HG03558 (cell line): ENCODE measurements around the gene AMN.
"Not testable (repeated sequence)": the region's sequence is repeated elsewhere in the genome, so short reads cannot be mapped to it uniquely, and the experiment has no call there.

Experiments used
- ATAC-seq: cut with Tn5 transposase; IDR thresholded peaks from one replicate; pipeline ENCODE4 v1.9.1; 2021; ENCODE audit warnings: moderate number of reproducible peaks; ENCODE audit not compliant: unreplicated experiment; ENCODE audit errors: extremely low read depth

The AMN gene

DNA sequence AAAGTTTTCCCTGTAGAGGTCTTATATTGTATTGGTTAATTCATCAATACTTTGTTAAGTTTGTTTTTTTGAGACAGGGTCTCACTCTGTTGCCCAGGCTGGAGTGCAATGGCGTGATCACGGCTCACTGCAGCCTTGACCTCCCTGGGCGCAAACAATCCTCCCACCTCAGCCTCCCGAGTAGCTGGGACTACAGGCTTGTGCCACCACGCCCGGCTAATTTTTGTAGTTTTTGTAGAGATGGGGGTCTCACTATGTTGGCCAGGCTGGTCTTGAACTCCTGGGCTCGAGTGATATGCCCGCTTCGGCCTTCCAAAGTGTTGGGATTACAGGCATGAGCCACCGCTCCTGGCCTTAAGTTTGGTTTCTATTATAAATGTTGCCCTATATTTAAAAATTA is 4.4 kb downstream of the AMN start:
- ATAC-seq = not testable (repeated sequence)

DNA sequence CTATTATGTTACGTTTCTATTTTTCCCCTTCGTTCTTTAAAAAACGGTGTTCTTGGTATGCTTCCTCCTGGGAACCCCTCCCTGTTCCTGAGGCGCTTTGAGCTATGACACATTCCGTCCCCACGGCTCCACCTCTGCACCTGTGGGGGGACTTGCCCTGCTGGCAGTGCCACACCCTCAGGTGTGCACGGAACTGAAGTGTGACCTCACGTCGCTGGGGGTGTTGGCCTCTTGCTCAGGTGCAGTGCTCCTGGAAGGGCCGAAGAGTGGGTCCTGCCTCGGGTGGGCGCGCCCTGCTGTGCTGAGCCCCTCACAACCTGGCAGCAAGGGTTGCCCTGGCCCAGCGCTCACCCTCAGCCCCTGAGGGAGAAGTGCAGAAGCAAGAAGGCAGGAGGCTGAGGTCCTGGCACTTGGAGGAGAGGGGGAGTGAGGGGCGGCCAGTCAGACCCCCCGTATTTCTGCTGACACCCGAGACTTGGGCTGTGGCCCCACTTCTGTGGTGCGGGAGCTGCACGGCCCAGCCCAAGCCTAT is 4.9 kb downstream of the AMN start:
- no peak for ATAC-seq

DNA sequence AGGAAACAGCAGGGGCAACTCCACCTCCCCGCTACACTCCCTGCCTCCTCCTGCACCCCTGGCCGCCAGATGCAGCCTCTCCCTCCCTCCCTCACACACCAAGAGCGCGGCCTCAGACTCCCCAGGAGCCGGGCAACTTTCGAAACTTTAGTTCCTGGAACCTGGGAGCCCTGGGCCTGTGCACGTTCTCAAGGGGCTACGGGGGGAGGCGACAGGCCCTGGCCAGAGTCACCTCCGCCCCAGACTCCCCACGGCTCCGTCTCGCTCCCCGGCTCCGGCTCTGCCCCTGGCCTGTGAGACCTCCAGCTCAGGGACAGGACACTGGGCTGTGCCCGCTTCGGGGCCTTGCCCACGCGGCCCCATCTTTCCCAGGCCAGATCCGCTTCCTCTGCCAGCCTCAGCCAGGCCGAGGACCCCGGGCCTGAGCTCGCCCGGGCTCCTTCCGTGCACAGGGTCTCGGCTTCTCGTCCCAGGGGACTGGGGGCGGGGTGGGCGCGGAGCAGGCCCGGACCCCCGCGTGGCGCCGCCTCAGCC is 5.5 kb downstream of the AMN start:
- ATAC-seq = no peak

DNA sequence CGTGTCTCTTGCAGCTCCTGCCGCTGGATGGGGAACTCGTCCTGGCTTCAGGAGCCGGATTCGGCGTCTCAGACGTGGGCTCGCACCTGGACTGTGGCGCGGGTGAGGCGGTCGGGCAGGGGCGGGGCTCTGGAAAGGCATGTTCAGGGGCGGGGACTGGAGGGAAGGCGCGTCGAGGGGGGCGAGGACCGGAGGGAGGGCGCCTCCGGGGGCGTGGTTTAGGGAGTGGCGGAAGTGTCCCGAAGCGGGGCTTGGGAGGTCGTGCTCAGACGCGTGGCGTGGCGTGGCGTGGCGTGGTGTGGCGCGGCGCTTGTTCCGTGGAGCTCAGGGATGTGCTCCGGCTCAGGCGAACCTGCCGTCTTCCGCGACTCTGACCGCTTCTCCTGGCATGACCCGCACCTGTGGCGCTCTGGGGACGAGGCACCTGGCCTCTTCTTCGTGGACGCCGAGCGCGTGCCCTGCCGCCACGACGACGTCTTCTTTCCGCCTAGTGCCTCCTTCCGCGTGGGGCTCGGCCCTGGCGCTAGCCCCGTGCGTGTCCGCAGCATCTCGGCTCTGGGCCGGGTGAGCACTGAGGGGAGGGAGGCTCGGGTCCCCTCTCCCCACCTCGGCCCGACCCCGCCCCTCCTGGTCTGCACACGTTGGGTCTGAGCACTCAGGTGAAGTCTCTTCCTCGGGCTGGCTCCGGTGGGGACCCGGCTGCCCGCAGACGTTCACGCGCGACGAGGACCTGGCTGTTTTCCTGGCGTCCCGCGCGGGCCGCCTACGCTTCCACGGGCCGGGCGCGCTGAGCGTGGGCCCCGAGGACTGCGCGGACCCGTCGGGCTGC is 6.2 kb downstream of the AMN start:
- ATAC-seq = no peak

DNA sequence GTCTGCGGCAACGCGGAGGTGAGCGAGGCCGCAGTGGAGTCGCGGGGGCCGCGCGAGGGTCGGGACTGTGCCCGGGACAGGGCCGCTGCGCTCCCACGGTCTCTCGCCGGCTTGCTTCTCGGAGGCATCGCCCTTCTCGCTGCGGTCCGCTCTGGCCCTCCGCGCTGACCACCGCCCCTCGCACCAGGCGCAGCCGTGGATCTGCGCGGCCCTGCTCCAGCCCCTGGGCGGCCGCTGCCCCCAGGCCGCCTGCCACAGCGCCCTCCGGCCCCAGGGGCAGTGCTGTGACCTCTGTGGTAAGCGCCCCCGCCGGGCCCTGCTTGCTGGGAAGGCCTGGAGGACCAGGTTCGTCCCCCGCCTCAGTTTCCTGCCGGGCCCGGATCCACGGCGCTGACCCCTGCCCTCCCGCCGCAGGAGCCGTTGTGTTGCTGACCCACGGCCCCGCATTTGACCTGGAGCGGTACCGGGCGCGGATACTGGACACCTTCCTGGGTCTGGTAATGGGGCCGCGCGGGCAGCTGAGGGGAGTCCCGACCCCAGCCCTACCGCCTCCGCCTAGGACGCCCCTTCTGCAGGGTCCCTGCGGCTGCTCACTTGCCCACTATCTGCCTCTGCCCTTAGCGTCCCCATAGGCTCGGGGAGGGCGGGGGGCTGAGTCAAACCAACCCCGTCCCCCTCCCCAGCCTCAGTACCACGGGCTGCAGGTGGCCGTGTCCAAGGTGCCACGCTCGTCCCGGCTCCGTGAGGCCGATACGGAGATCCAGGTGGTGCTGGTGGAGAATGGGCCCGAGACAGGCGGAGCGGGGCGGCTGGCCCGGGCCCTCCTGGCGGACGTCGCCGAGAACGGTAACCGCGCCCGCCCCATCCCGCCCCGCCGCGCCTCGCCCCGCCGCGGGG is 7.0 kb downstream of the AMN start:
- ATAC-seq = no peak

DNA sequence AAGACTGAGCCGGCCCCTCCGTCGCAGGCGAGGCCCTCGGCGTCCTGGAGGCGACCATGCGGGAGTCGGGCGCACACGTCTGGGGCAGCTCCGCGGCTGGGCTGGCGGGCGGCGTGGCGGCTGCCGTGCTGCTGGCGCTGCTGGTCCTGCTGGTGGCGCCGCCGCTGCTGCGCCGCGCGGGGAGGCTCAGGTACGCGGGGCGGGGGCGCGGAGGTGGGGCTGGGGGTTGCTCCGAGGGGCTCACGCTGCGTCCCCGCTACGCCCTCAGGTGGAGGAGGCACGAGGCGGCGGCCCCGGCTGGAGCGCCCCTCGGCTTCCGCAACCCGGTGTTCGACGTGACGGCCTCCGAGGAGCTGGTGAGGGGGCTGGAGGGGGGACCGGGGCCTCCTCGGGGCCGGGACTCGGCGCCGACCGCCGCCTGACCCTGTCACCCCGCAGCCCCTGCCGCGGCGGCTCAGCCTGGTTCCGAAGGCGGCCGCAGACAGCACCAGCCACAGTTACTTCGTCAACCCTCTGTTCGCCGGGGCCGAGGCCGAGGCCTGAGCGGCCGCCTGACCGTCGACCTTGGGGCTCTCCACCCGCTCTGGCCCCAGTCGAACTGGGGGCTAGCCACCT is 7.8 kb downstream of the AMN start:
- no peak for ATAC-seq

DNA sequence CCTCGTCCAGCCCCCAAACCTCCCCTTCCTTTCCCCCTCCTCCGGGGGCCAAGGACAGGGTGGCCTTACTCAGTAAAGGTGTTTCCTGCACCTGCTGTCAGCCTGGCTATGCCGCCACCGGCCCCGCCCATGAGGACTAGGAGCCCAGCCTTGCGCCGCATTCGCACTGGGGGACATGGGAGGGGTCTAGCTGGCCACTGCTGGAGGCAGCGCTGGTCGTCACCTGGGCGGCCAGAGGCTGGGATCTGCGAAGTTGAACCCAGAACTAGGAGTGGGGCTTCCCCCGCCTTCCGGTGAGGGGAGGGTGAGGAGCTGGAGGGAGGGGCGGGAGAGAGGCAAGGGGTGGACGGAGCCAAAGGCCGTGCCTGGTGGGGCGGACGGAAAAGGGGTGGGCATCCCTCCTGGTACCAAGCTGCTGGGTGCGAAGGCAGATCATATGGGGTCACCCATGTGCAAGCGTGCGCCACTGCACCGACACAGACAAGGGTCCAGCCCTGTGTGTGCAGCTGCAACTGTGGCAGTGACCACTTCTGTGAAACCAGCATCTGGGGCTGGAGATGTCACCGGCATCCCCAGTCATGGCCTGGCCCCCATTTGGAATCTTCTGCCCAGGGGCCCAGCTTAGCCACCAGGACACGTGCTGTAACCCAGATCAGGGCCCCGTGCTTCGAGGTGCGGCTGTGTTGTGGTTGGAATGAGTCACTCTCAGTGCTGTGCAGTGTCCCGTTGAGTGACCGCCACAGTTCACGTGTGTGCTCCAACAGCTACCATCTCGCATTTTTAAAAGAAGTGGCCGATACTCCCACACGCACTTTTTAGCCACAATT is 8.5 kb downstream of the AMN start:
- ATAC-seq = no peak

DNA sequence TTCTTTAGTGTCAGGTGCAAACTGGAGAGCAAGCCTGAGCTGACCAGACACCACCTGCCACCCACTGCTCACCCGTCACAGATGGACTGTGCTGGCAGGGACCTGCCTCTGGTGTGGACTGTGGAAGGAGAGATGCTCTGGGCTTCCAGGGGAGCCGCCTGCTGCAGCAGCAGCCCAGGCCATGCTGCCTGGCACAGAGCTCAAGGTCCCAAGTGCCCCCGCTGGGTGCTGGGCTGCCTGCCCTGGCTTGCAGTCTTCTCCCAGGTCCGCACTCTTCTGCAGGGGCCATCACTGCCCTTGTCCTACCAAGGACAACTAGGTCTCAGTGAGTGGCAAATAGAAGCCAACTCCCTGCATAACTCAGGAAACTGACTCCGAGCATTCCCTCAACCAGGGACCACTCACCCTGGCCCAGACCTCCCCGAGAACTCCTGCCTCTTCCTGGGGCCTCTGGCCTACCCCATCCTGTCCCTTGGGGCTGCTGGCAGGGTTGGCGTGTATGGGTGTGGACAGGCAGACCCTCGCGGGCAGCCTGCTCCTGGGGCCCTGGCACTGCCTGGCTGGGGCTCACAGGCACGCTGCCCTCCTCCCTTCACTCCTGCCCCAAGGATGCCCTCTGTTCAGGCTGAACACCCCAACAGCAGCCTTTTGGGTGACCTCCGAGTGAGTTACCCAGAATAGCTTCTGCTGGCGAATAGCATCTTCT is 9.3 kb downstream of the AMN start:
- no peak for ATAC-seq

DNA sequence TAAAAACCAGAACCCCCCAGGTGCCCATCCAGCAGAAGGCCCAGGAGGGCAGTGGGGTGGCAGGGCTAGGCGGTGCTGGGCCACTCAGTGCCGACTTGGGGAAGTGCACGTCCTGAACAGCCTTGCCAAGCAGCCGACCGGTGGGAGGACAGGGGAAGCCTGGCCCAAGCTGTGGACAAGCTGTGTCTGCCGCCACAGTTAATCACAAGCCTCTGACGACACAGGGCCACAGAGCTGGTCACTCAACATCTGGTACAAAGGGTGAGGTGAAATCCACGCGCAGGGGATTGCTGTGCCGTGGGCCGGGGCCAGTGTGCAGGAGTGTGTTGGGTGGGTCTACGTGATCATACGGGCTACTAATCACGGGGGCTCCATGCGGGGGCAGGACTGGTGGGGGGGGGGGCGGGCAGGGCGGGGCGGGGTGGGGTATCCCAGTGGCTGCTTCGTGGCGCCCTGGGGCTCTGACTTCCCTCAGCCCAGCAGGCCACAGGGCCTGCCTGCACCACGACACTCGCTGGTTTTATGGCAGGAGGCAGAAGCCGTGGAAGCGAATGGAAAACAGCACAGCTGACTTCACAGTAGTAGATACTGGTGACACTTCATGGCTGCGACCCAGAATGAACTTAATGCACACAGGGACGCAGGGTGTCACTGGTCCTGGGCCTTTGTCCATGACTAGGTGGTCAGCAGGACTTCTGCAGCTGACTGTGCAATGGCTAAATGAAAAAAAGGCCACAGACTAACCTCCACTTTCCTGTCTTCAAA is 10.2 kb downstream of the AMN start:
- no peak for ATAC-seq

DNA sequence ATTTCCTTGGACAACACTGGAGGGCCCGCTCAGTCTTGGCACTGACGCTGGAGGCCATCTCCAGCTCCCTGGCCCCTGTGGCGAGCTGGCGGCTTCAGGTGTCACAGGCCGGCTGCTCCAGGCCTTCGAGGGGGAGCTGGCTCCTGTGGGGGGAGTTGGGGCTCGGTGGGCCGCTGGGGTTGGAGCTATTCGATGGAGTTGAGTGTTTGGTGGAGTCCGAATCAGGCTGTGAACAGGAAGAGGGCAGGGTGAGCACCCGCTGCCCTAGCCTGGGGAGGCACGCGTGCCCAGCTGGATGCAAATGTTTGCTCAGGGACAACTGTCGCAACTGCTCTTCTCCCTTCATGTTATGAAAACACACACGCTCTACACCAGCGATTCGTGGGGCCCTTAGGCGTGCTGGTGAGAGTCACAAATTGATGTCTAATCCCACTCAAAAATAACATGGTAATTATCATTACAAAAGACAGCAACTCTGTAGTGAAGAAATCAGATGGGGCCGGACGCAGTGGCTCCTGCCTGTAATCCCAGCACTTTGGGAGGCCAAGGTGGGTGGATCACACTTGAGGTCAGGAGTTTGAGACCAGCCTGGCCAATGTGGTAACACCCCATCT is 11.3 kb downstream of the AMN start:
- ATAC-seq = no peak

DNA sequence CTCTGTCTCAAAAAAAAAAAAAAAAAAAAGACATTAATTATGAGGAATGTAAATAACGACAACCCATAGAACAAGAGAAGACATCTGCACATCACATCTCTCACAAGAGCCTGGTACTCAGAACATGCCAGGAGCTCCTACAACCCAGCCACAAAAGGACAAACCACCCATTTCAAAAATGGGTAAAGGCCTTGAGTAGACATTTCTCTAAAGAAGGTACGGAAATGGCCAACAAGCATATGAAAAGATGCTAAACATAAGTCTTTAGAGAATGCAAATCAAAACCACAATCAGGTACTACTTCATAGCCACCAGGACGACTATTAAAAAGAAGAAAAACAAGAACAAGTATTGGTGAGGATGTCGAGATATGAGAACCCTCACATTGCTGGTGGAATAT is 13.3 kb downstream of the AMN start:
- ATAC-seq = no peak

DNA sequence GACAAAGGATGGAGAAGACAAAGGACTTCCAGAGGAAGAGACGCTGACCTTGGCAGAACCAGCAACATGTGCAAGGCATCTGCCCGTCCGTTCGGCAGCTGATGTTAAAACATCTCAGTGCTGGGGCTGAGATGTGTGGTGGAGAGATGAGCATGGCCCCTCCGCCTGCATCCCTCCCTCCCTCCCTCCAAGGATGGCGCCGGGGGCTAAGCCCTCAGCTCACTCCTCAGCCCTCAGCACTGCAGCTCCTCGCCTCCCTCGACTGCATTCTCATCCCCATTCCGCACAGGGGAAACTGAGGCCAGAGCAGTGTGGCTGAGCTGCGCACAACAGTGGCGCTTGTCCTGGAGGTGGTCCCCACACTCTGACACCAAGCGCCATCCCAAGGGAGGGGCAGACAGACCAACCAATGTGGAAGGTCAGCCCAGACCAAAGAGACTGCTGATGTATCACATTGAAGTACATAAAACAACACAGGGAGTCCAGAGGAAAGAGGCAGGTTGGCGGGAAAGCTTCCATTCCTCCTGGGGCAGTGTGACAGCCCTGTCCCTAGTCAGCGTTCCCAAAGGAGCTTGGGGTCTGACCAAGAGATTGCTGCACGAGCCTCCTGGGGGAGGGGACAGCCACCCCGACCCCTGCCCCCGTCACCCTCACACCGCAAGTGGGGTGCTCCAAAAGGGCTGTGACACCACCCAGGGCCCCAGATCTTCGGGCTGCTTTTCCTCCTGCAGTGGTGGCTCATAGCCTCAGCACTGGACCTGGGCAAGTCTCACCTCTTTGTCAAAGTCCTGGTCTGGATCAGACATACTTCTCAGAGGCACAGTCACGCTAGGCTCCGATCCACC is 15.1 kb downstream of the AMN start:
- ATAC-seq = no peak

DNA sequence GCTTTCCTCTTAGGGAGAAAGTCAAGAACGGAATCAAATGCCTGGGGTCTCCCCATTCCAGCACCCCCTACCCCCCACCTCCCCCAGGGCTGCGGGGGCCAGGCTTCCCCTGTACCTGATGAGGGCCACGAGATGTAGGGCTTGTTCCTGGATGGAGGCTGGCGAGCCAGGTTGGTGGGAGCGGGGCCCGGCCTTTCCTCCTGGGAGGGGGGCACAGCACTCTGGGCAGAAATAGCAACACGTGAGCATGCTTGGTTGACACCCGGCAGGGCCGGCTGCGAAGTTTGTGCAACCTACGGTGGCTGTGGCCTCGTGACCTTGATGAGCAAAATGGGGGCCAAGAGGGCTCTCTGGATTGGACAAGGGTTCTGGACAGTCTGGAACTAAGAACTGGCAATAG is 15.7 kb downstream of the AMN start:
- no peak for ATAC-seq

DNA sequence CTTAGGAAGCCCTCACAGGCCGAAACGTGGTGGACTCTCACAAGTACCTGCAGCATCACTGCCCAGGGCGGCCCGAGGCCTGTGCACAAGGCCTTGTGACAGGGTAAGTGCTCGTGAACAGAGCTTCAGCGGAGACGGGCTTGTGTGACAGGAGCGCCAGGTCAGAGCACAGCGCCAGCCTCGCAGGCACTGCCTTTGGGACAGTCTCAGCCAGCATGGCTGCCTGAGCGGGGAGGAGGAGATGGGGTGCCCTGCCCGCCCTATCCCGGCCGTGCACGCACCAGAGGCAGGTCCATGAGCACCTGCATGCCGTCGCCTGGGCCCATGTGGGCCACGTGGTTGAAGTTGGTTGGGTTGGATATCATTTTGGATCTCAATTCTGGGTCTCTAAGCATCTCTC is 16.9 kb downstream of the AMN start:
- no peak for ATAC-seq

DNA sequence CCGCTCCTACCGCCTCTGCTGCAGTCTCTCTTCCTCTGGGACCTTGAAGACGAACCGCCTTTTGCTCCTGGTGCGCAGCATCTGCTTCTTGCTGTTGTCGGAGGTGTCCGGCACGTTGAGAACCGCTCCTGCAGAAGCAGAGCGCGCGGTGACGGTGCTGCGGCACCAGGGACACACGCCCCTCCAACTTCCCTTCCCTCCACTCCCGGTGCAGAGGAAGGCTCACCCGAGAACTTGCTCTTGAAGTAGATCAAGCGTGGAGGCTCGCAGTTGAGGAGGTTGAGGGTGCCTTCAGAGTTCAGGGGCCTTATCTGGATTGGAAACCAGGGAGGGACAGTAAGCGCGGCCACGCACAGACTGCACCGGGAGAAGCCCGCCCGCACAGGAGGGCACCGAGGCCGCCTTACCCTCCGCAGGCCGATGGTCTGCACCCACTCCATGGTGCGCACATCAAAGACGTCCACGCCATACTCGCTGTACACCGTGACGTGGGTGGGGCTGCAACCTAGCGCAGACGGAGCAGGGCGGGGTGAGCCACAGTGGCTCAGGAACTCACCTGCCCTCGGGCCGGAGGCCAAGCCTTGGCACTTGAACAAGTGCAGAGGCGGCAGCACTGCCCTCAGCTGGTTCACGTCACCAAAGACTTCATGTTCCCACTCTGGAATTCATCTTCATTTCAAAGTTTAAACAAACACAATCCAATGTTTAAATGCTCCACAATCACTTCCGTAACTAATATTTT is 17.5 kb downstream of the AMN start:
- no peak for ATAC-seq

DNA sequence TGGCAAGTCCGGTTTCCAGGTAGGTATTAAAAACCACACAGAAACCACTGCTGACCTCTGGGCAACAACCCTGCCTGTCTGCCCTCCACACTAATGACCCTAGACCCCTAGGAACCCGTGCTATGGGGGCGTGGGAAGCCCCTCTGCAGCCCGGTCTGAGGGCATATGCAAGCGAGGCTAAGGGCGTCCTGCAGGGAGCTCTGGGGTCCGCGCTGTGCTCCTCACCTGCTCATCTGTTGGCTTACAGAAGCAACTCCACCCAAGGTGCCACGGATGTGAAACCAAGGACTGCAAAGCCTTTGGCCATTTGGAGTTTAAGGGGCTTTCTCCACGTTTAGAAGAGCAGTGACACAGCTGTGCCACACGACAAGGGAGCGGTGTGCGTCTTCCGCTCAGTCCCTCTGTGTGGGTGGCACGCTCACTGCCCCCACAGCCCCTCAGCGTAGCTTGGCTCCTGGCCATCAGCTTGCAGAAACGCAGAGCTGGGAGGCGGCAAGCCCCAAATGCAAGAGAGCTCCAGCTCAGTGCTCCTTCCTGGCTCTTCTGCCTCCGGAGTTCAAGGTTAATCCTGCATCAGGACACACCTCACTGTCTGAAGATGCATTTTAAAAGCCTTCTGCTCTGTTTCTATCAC is 18.4 kb downstream of the AMN start:
- ATAC-seq = no peak
